ENCODE data around the gene UPK1A. TPM values are rescaled to one million over a fixed set of nuclear protein-coding genes. Genes with fewer than 3 reads are reported as not detected.

The UPK1A gene
- total and polyA plus RNA-seq, 5 donors from 2014 or later = not detected

GRCh38 chr19:35628264-35628564 lies 38.1 kb upstream of the UPK1A start:
- no peak for ATAC-seq (ENCODE audit: low read depth in 2 of 2)
- H3K27ac Mint-ChIP-seq = peak overlapping the region; percentile 98 to 99 (median 99)

GRCh38 chr19:35628565-35629331 lies 37.6 kb upstream of the UPK1A start, which contains the start of gene RBM42:
Gene RBM42, plus strand, starts transcription at chr19:35629036. Its CDS starts 118 bp downstream, at chr19:35629154.
- ATAC-seq (ENCODE audit: low read depth in 2 of 2) (peak; percentile 99 to 100), DNase-seq (peak; percentile 95 to 99 (median 97))
- H3K4me1 Mint-ChIP-seq = peaks cover 6 to 37% (median 16%) of the 10 kb centered on the region in 4 donors
- H3K27ac ChIP-seq (ENCODE audit: insufficient read depth, low read length, poor library complexity, severe bottlenecking) = peak within 1 kb of the TSS; percentile 86
- H3K4me3 Mint-ChIP-seq = peak within 1 kb of the TSS; percentile 94 to 100 (median 98)
- H3K27me3 ChIP-seq (ENCODE audit: control insufficient read depth, insufficient read depth, low read length) = no peaks in the 10 kb centered on the region
- peaks cover 32% of the 10 kb centered on the region for H3K36me3 Mint-ChIP-seq
- H3K27ac Mint-ChIP-seq = peak within 1 kb of the TSS; percentile 98 to 99 (median 99)
- H3K9me3 Mint-ChIP-seq = peaks cover 0 to 1% (median 0%) of the 10 kb centered on the region in 7 donors
- peaks cover 16% of the 10 kb centered on the region for H3K4me1 ChIP-seq (ENCODE audit: control insufficient read depth, insufficient read depth, low read length, poor library complexity, severe bottlenecking)
- peak within 1 kb of the TSS; percentile 88 for H3K4me3 ChIP-seq (ENCODE audit: low read depth, low read length)
- no peaks in the 10 kb centered on the region for H3K27me3 Mint-ChIP-seq
- H3K36me3 ChIP-seq (ENCODE audit: control insufficient read depth, insufficient read depth, low read length) = peaks cover 30% of the 10 kb centered on the region
- no peaks in the 10 kb centered on the region for H3K9me3 ChIP-seq (ENCODE audit: control insufficient read depth in 2 of 2, low read length in 2 of 2)

More at GRCh38 chr19:35628264-35628564, 38.1 kb upstream of the UPK1A start:
- peak overlapping the region; percentile 94 to 100 (median 98) for H3K4me3 Mint-ChIP-seq
- H3K27me3 Mint-ChIP-seq = no peaks in the 10 kb centered on the region
- H3K9me3 ChIP-seq (ENCODE audit: control insufficient read depth in 2 of 2, low read length in 2 of 2) = no peaks in the 10 kb centered on the region
- H3K4me1 Mint-ChIP-seq = peaks cover 6 to 34% (median 15%) of the 10 kb centered on the region in 4 donors
- H3K27ac ChIP-seq (ENCODE audit: insufficient read depth, low read length, poor library complexity, severe bottlenecking) = peak overlapping the region; percentile 86
- peak overlapping the region; percentile 88 for H3K4me3 ChIP-seq (ENCODE audit: low read depth, low read length)
- H3K4me1 ChIP-seq (ENCODE audit: control insufficient read depth, insufficient read depth, low read length, poor library complexity, severe bottlenecking) = peaks cover 16% of the 10 kb centered on the region
- peaks cover 27% of the 10 kb centered on the region for H3K36me3 ChIP-seq (ENCODE audit: control insufficient read depth, insufficient read depth, low read length)
- H3K36me3 Mint-ChIP-seq = peaks cover 29% of the 10 kb centered on the region
- no peak for DNase-seq
- peaks cover 0 to 1% (median 0%) of the 10 kb centered on the region in 7 donors for H3K9me3 Mint-ChIP-seq
- no peaks in the 10 kb centered on the region for H3K27me3 ChIP-seq (ENCODE audit: control insufficient read depth, insufficient read depth, low read length)

DNA sequence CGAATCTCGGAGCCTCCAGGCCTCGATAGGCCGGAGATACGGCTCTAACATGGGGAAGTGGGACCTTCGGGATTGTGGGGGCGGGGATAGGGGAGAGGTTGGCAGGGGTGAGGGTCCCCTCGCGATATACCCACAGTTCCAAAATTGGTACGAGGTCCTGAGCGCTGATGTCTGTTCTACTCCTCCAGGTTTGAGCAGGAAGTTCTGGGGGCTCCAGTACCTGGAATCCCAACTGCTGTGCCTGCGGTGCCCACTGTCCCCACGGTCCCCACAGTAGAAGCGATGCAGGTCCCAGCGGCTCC lies 37.0 kb upstream of the UPK1A start:
- H3K27ac Mint-ChIP-seq = peak overlapping the region in 2 of 3 donors; percentile 98 to 99
- no peak for ATAC-seq (ENCODE audit: low read depth in 2 of 2)
- no peaks in the 10 kb centered on the region for H3K9me3 ChIP-seq (ENCODE audit: control insufficient read depth in 2 of 2, low read length in 2 of 2)
- peak overlapping the region; percentile 86 for H3K27ac ChIP-seq (ENCODE audit: insufficient read depth, low read length, poor library complexity, severe bottlenecking)
- H3K4me1 Mint-ChIP-seq = peaks cover 6 to 37% (median 16%) of the 10 kb centered on the region in 4 donors
- H3K27me3 Mint-ChIP-seq = no peaks in the 10 kb centered on the region
- peaks cover 34% of the 10 kb centered on the region for H3K36me3 ChIP-seq (ENCODE audit: control insufficient read depth, insufficient read depth, low read length)
- H3K4me3 Mint-ChIP-seq = peak overlapping the region; percentile 94 to 100 (median 98)
- no peak for DNase-seq
- H3K36me3 Mint-ChIP-seq = peaks cover 32% of the 10 kb centered on the region
- H3K9me3 Mint-ChIP-seq = peaks cover 0 to 1% (median 0%) of the 10 kb centered on the region in 7 donors
- peak overlapping the region; percentile 74 for H3K4me3 ChIP-seq (ENCODE audit: low read depth, low read length)
- no peaks in the 10 kb centered on the region for H3K27me3 ChIP-seq (ENCODE audit: control insufficient read depth, insufficient read depth, low read length)
- peaks cover 16% of the 10 kb centered on the region for H3K4me1 ChIP-seq (ENCODE audit: control insufficient read depth, insufficient read depth, low read length, poor library complexity, severe bottlenecking)

DNA sequence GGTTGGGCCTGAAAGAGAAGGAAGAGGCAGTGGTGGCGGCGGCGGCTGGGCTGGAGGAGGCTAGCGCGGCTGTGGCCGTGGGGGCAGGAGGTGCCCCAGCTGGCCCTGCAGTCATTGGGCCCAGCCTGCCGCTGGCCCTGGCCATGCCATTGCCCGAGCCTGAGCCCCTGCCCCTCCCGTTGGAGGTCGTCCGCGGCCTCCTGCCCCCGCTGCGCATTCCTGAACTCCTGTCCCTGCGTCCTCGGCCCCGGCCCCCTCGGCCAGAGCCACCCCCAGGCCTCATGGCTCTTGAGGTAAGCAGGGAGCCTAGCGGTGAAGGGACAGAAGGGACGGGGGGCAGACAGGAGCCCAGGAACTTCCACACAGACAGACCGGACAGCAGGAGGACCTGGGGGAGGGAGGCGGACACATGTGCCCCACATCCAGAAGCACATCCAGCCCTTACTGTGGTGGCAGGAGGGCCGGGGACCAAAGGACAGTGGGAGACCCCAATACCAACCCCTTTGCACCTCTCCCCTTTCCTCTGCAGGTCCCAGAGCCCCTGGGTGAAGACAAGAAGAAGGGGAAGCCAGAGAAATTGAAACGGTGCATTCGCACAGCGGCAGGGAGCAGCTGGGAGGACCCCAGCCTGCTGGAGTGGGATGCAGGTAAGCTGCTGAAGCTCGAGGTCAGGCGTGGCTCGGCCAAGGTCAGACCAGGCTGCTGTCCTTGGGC lies 32.4 kb upstream of the UPK1A start:
- Histone ChIP-seq H3K4me3 (ENCODE audit: low read depth, low read length) (no peak overlapping the region), H3K27me3 (ENCODE audit: control insufficient read depth, insufficient read depth, low read length) (no peaks in the 10 kb centered on the region), H3K27ac (ENCODE audit: insufficient read depth, low read length, poor library complexity, severe bottlenecking) (no peak overlapping the region), H3K4me1 (ENCODE audit: control insufficient read depth, insufficient read depth, low read length, poor library complexity, severe bottlenecking) (peaks cover 10% of the 10 kb centered on the region), H3K36me3 (ENCODE audit: control insufficient read depth, insufficient read depth, low read length) (peaks cover 65% of the 10 kb centered on the region), H3K9me3 (ENCODE audit: control insufficient read depth in 2 of 2, low read length in 2 of 2) (no peaks in the 10 kb centered on the region)
- ATAC-seq (ENCODE audit: low read depth in 2 of 2) = no peak
- peaks cover 6 to 29% (median 8%) of the 10 kb centered on the region in 4 donors for H3K4me1 Mint-ChIP-seq
- H3K27me3 Mint-ChIP-seq = no peaks in the 10 kb centered on the region
- H3K9me3 Mint-ChIP-seq = no peaks in the 10 kb centered on the region
- no peak overlapping the region for H3K27ac Mint-ChIP-seq
- H3K36me3 Mint-ChIP-seq = peaks cover 41% of the 10 kb centered on the region
- DNase-seq = no peak
- no peak overlapping the region for H3K4me3 Mint-ChIP-seq

- ATAC-seq (ENCODE audit: low read depth in 2 of 2) (no peak), DNase-seq (no peak)
- H3K36me3 Mint-ChIP-seq = peaks cover 28% of the 10 kb centered on the region
- Histone ChIP-seq H3K9me3 (ENCODE audit: control insufficient read depth in 2 of 2, low read length in 2 of 2) (no peaks in the 10 kb centered on the region), H3K4me1 (ENCODE audit: control insufficient read depth, insufficient read depth, low read length, poor library complexity, severe bottlenecking) (peaks cover 6% of the 10 kb centered on the region), H3K27ac (ENCODE audit: insufficient read depth, low read length, poor library complexity, severe bottlenecking) (no peak overlapping the region), H3K36me3 (ENCODE audit: control insufficient read depth, insufficient read depth, low read length) (peaks cover 52% of the 10 kb centered on the region), H3K27me3 (ENCODE audit: control insufficient read depth, insufficient read depth, low read length) (no peaks in the 10 kb centered on the region), H3K4me3 (ENCODE audit: low read depth, low read length) (no peak overlapping the region)
- peak overlapping the region in 1 of 4 donors; percentile 29 for H3K4me3 Mint-ChIP-seq
- H3K9me3 Mint-ChIP-seq = no peaks in the 10 kb centered on the region
- H3K4me1 Mint-ChIP-seq = peaks cover 6 to 19% (median 10%) of the 10 kb centered on the region in 4 donors
- H3K27ac Mint-ChIP-seq = no peak overlapping the region
- H3K27me3 Mint-ChIP-seq = no peaks in the 10 kb centered on the region
Observed at GRCh38 chr19:35636651-35637050, 29.7 kb upstream of the UPK1A start.

GRCh38 chr19:35637165-35637564 lies 29.2 kb upstream of the UPK1A start:
- Histone ChIP-seq H3K4me3 (ENCODE audit: low read depth, low read length) (no peak overlapping the region), H3K36me3 (ENCODE audit: control insufficient read depth, insufficient read depth, low read length) (peaks cover 47% of the 10 kb centered on the region), H3K27ac (ENCODE audit: insufficient read depth, low read length, poor library complexity, severe bottlenecking) (no peak overlapping the region), H3K9me3 (ENCODE audit: control insufficient read depth in 2 of 2, low read length in 2 of 2) (no peaks in the 10 kb centered on the region), H3K4me1 (ENCODE audit: control insufficient read depth, insufficient read depth, low read length, poor library complexity, severe bottlenecking) (peaks cover 11% of the 10 kb centered on the region), H3K27me3 (ENCODE audit: control insufficient read depth, insufficient read depth, low read length) (no peaks in the 10 kb centered on the region)
- ATAC-seq (ENCODE audit: low read depth in 2 of 2) (no peak), DNase-seq (no peak)
- H3K36me3 Mint-ChIP-seq = peaks cover 23% of the 10 kb centered on the region
- H3K9me3 Mint-ChIP-seq = no peaks in the 10 kb centered on the region
- H3K4me3 Mint-ChIP-seq = peak overlapping the region in 1 of 4 donors; percentile 29
- no peak overlapping the region for H3K27ac Mint-ChIP-seq
- H3K27me3 Mint-ChIP-seq = no peaks in the 10 kb centered on the region
- H3K4me1 Mint-ChIP-seq = peaks cover 2 to 19% (median 8%) of the 10 kb centered on the region in 4 donors

- Mint-ChIP-seq H3K4me3 (peak overlapping the region in 1 of 4 donors; percentile 46), H3K27ac (peak overlapping the region in 1 of 3 donors; percentile 20), H3K9me3 (peaks cover 0 to 2% (median 0%) of the 10 kb centered on the region in 7 donors), H3K27me3 (no peaks in the 10 kb centered on the region), H3K36me3 (peaks cover 15% of the 10 kb centered on the region), H3K4me1 (peaks cover 0 to 25% (median 6%) of the 10 kb centered on the region in 4 donors)
- Histone ChIP-seq H3K36me3 (ENCODE audit: control insufficient read depth, insufficient read depth, low read length) (peaks cover 30% of the 10 kb centered on the region), H3K9me3 (ENCODE audit: control insufficient read depth in 2 of 2, low read length in 2 of 2) (no peaks in the 10 kb centered on the region), H3K27ac (ENCODE audit: insufficient read depth, low read length, poor library complexity, severe bottlenecking) (no peak overlapping the region), H3K4me3 (ENCODE audit: low read depth, low read length) (no peak overlapping the region), H3K27me3 (ENCODE audit: control insufficient read depth, insufficient read depth, low read length) (no peaks in the 10 kb centered on the region), H3K4me1 (ENCODE audit: control insufficient read depth, insufficient read depth, low read length, poor library complexity, severe bottlenecking) (peaks cover 31% of the 10 kb centered on the region)
- DNase-seq (no peak), ATAC-seq (ENCODE audit: low read depth in 2 of 2) (no peak)
Observed at GRCh38 chr19:35639321-35639639, 27.0 kb upstream of the UPK1A start.
